ENCODE measurements around the gene AP4E1.

Gene AP4E1

GRCh38 chr15:50979041-50979440 lies 70.6 kb downstream of the AP4E1 start (continued):
- TF ChIP-seq ZSCAN5A (tag by site-specific recombination; IDR thresholded peaks at IDR 0.05), result no peak
- no peak for TF ChIP-seq ZNF776 (tag by site-specific recombination; IDR thresholded peaks at IDR 0.05; ENCODE audit: borderline replicate concordance)
- TF ChIP-seq ZNF837 (tag by site-specific recombination; IDR thresholded peaks at IDR 0.05), result no peak
- TF ChIP-seq ZNF571 (tag by site-specific recombination; IDR thresholded peaks at IDR 0.05), result no peak
- TF ChIP-seq ZNF121 (tag by site-specific recombination; IDR thresholded peaks at IDR 0.05), result no peak
- no peak for TF ChIP-seq SCRT1 (tag by site-specific recombination; IDR thresholded peaks at IDR 0.05; ENCODE audit: borderline replicate concordance)
- TF ChIP-seq SCRT2 (tag by site-specific recombination; IDR thresholded peaks at IDR 0.05), result no peak
- TF ChIP-seq ZNF366 (tag by site-specific recombination; conservative IDR thresholded peaks at IDR 0.05), result no peak
- TF ChIP-seq ZBTB48 (tag by site-specific recombination; IDR thresholded peaks at IDR 0.05), result no peak

GRCh38 chr15:50993598-50993997 lies 85.1 kb downstream of the AP4E1 start:
- ChIA-PET POLR2A (no interaction called here), CTCF (interaction anchor here (0.7 kb wide), 3 partner anchors 16 to 140 kb away, joined by 3 to 4 read pairs (median 4); no protein-coding TSS in a partner anchor)
- Histone ChIP-seq H3K27ac (ENCODE audit: extremely low read depth, low read depth, low read length) (no peak overlapping the region), H3K9me3 (ENCODE audit: control insufficient read depth, insufficient read depth, low read depth, low read length) (no peaks in the 10 kb centered on the region), H3K4me3 (ENCODE audit: low read depth, low read length) (no peak overlapping the region), H3K4me1 (ENCODE audit: control insufficient read depth, insufficient read depth, low read length) (no peaks in the 10 kb centered on the region), H3K36me3 (ENCODE audit: control insufficient read depth in 2 of 2, insufficient read depth in 1 of 2, low read length in 2 of 2) (peaks cover 0 to 8% of the 10 kb centered on the region in 2 experiments; a peak in 1 of 3 replicates)
- TF ChIP-seq BCL11A (tag by site-specific recombination; IDR thresholded peaks at IDR 0.05; ENCODE audit: low read depth), result no peak
- no peak for TF ChIP-seq OVOL3 (tag by site-specific recombination; IDR thresholded peaks at IDR 0.05)
- no peak for TF ChIP-seq ZNF544 (tag by site-specific recombination; IDR thresholded peaks at IDR 0.05)
- no peak for TF ChIP-seq ZIC2 (tag by site-specific recombination; IDR thresholded peaks at IDR 0.05)
- TF ChIP-seq ZNF423 (tag by site-specific recombination; IDR thresholded peaks at IDR 0.05), result no peak
- TF ChIP-seq GLIS2 (tag by site-specific recombination; IDR thresholded peaks at IDR 0.05), result no peak
- no peak for TF ChIP-seq PRDM4 (tag by site-specific recombination; IDR thresholded peaks at IDR 0.05)
- no peak for TF ChIP-seq ZNF148 (tag by site-specific recombination; IDR thresholded peaks at IDR 0.05; ENCODE audit: borderline replicate concordance)
- TF ChIP-seq INSM2 (tag by site-specific recombination; IDR thresholded peaks at IDR 0.05), result no peak
- TF ChIP-seq ZNF2 (tag by site-specific recombination; IDR thresholded peaks at IDR 0.05), result no peak
- no peak for TF ChIP-seq ZNF792 (tag by site-specific recombination; IDR thresholded peaks at IDR 0.05)
- TF ChIP-seq MZF1 (tag by site-specific recombination; IDR thresholded peaks at IDR 0.05; ENCODE audit: borderline replicate concordance), result no peak
- TF ChIP-seq ZNF248 (tag by site-specific recombination; IDR thresholded peaks at IDR 0.05), result no peak
- no peak for TF ChIP-seq ZBTB20 (tag by site-specific recombination; IDR thresholded peaks at IDR 0.05)
- TF ChIP-seq WT1 (tag by site-specific recombination; IDR thresholded peaks at IDR 0.05), result no peak
- no peak for TF ChIP-seq ZFHX2 (tag by site-specific recombination; conservative IDR thresholded peaks at IDR 0.05)
- TF ChIP-seq HOXC10 (CRISPR knock-in tag; IDR thresholded peaks at IDR 0.05), result no peak
- TF ChIP-seq PBX3 (CRISPR knock-in tag; IDR thresholded peaks at IDR 0.05), result no peak
- TF ChIP-seq ZSCAN16 (tag by site-specific recombination; IDR thresholded peaks at IDR 0.05), result no peak
